GM10266 (cell line): ENCODE data around the gene SKAP1.

Source experiments
- DNase-seq: peaks from one replicate; pipeline ENCODE4 v3.0.0; 2012; ENCODE audit errors: extremely low spot score
- TF ChIP-seq, protein P1 (sequence below): IDR thresholded peaks from 2 replicates; pipeline ENCODE4 v1.5.1; 2012; ENCODE audit warnings: mild to moderate bottlenecking, low read depth; ENCODE audit not compliant: control insufficient read depth, insufficient read depth; ENCODE audit errors: missing control alignments

The SKAP1 gene

DNA sequence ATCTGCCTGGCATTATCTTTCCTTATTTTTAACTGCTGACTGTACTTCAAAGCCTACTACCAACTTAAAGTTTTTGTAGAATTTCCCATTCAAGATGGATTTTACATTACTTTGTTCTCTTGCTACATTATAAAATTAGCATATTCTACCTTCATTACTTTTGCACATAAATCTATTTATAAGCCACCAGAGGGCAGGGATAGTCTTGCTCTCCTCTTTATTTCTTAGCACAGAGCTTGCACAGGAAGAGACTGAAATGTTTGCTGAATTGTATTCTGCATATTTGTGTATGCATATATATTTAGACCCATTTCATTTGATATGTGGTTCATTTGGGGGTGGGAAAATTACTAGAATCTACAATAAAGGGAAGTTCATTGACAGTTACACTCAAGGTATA lies 108.0 kb downstream of the SKAP1 start:
- TF ChIP-seq, protein P1, sequence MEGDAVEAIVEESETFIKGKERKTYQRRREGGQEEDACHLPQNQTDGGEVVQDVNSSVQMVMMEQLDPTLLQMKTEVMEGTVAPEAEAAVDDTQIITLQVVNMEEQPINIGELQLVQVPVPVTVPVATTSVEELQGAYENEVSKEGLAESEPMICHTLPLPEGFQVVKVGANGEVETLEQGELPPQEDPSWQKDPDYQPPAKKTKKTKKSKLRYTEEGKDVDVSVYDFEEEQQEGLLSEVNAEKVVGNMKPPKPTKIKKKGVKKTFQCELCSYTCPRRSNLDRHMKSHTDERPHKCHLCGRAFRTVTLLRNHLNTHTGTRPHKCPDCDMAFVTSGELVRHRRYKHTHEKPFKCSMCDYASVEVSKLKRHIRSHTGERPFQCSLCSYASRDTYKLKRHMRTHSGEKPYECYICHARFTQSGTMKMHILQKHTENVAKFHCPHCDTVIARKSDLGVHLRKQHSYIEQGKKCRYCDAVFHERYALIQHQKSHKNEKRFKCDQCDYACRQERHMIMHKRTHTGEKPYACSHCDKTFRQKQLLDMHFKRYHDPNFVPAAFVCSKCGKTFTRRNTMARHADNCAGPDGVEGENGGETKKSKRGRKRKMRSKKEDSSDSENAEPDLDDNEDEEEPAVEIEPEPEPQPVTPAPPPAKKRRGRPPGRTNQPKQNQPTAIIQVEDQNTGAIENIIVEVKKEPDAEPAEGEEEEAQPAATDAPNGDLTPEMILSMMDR, result no peak
- no peak for DNase-seq

DNA sequence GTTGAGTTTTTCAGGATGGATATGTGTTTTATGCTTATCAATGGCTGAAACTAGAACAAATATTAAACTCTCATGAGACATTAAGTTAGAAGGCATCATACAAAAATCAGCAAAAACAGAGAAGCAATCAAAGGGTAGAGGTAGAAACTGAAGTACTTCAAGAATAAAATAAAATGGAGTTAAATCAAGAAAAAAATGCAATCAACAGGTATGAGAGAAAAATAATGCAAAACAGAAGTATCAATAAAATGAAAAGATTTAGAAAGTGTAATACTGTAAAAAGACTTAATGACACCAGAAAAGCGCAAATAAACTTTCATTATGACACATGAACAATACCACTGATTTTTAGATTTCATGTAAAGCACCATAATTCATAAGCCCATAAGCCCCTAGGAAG lies 112.3 kb downstream of the SKAP1 start:
- no peak for DNase-seq
- TF ChIP-seq, protein P1, result no peak

DNA sequence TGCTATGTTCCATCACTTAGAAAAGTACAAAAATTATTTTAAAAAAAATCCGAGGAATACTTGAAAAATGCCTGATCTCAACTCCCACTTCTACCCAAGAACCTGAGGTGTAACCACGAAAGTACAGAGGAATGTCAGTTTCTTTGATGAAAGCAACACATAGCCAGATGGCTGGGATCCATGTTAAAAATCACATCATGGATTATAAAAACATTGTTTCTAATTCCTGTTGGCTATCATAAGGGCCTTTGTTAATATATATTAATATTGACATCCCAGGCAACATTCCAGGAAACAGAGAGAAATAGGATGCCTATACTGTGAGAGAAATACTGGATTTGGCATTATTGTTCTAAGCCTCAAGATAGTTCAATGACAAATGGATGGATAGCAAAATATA lies 115.3 kb downstream of the SKAP1 start:
- no peak for DNase-seq
- TF ChIP-seq, protein P1, result no peak

DNA sequence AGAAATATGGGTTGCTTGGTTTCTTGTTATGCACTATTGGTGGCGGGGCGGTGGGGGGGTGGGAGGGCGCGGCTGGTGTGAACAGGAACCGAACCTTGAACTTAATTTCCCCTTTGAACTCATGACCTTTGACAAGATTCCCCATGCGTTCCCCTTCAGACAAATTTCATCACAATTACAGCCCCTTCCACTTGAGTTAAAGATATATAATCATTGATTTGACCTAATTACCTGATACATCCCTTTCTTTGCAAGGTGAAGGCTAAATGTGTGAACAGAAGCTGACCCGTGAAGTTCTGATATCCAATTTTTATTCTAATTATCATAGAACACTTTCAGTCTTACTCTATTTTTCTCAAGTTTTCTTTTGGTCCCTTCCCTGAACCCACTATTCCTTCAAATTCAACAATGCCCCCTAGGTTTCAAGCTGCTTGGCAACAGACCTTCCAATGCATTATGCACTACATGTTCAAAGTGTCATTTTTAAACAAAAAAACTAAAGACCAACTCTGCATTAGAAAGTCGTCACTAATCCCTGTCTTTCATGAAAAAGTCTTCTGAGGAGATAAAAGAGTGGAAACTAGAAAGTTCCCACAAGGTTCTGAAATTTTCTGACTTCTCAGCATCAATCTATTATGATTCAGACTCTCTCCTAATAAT lies 116.8 kb downstream of the SKAP1 start:
- DNase-seq, result no peak
- TF ChIP-seq, protein P1, result no peak

DNA sequence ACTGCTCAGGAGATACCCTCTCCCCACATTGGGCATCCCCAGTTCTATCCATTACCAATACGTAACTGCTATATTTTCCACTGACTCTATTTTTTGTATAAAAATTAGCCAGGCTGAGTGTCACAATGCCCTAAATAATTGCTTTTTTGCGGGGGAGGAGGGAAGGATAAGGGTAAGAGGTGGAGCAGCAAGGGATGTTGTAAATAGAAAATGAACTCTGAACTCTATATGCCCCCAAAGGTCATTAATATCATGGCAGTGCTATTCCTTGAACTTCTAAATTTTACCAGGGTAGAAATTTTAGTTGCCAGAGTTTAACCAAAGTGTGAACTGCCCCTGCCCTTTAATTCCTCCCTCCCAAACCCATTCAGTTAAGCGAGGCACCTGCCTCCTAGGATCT lies 118.7 kb downstream of the SKAP1 start:
- TF ChIP-seq, protein P1, result no peak
- no peak for DNase-seq

DNA sequence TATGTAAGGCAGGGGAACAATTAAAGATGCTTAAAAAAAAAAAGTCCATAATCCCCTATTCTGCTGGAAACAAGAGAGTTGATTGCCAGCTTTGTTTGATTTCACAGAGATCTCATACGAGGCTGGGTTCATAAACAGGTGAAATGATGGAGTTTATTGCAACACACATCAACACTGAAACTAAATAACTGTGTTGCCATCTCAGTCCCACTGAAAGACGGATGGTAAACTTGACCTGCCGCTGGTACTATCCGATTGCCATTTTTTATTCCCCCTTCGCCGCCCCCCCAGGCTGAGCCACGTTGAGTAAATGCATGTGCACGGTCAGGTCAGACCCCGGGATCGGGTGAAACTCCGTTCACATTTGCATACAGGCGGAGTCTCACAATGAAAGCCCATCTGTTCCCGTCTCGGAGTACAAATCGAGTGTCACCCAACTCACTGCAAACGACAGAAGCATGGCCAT lies 119.2 kb downstream of the SKAP1 start:
- TF ChIP-seq, protein P1, result no peak
- no peak for DNase-seq

DNA sequence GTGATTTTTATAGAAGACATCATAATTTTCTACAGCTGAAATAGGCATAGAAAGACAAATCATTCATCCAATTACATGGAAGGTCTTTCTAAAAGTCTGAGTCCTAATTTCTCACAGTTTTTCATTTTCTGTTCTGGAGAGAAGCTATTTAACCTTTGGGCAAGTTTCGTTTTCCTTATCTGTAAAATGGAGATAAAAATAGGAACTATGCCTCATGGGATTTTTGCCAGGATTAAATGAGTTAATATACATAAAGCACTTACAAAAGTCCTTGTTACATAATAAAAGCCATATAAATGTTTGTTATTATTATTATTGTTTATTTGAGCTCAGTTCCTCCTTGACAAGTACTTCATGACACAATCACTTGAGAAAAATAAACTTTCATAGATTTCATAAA lies 121.4 kb downstream of the SKAP1 start:
- no peak for DNase-seq
- TF ChIP-seq, protein P1, result no peak
